Inflammatory macrophage treated with lipopolysaccharide for 4 hours (primary cell): ENCODE data around the gene TTLL12.

Experiments
- DNase-seq: peaks from one replicate; pipeline ENCODE4 v3.0.0-alpha.2; 2020

Gene TTLL12

DNA sequence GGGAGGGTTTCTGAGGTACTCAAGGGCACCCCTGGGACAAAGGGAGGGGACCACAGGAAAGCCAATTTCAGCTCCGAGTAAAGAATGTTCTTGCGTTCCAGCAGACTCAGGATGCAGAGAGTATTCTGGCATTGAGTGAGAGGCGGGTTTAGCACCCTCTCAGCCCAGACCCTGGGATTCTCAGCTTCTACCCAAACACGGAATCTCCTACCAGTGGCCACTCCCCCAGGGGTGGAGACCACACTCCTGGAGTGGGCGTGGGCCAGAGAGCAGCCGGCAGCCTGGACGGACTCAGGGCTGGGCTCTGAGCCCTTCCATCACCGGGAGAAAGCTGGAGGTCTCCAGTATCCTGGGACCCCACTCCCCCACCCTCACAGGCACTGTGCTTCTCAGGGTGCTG, 26.1 kb upstream of the TTLL12 start:
- no peak for DNase-seq

DNA sequence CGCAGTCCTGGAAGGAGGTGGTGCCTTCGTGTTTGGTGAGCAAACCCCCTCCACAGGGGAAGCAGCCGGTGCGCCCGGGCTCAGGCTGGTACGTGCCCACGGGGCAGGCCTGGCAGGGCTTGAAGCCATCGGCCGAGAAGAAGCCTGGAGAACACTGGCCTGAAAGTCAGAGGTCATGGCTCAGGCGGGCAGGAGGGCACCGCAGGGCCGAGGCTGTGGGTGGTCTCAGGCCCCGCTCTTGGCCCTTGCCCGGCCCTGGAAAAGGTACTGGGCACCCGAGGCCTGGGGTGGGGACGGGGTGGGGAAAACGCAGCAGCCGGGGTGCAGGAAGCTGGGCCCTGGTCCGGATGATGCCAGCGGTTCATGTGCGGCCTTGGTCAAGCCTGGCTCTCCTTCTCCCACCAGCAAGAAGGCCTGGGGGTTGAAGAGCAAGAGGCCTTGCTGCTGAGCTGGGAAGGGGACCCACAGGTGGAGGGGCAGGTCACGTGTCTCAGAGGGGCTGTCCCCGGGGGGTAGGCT, 25.6 kb upstream of the TTLL12 start:
- no peak for DNase-seq

DNA sequence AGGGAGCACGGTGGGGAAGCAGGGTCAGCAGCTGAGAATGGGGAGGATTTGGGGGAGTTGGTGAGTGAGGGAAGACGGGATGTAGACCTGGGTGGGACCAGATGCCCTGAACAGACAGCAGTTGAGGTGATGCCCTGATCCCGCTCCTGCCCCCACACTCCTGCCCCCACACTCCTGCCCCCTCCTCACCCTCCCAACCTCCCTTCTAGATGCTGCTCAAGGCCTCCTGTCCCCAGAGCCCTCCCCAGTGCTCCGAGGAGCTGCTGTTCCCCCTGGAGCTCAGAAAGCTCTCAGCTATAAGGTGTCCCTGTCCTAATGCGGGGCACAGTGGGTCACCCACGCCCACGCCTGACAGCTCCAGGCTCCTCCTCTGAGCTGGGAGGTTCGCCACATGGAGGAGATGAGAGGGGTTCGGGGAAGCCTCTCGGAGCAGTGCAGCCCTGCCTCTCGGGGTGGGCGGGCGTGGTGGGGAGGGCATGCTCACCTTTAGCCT, 25.1 kb upstream of the TTLL12 start:
- DNase-seq = no peak

DNA sequence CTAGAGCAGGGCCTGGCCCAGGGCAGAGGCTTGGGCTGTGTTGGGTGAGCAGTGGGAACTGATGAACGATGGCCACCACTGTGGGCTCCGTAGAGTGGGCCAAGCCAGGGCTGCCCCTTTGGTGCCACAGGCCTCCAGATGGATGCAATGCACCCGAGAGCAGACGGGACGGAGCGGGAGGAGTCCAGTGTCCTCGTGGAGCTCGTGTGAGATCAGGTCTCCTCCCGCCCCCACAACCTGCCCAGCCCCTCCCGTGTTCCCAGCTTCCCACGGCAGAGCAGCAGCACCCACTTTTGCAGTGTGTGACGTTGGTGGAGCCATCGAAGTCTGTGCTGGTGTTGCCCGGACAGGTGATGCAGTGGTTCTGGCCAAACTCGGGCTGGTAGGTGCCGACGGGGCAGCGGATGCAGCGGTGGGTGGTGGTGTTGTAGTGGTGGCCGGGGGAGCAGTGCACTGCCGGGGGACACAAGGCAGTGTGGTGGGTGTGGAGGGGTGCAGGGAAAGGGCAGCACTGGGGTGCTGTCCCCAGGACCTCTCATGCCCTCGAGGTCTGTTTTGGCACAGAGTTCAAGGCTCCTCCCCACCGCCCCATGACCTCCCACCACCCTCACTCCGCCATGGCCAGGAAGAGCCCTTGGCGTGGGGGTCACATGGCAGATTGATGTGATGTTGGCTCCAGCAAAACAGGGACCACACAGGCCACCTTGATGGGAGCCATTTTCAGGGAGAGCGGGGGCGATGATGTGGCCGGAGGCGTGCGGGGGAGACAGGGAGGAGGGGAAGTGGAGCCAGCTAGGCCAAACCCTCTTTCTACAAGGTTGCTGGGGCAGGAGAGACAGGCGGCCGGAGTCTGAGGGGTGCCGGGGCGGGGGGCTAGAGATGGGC, 23.9 kb upstream of the TTLL12 start:
- DNase-seq = no peak

DNA sequence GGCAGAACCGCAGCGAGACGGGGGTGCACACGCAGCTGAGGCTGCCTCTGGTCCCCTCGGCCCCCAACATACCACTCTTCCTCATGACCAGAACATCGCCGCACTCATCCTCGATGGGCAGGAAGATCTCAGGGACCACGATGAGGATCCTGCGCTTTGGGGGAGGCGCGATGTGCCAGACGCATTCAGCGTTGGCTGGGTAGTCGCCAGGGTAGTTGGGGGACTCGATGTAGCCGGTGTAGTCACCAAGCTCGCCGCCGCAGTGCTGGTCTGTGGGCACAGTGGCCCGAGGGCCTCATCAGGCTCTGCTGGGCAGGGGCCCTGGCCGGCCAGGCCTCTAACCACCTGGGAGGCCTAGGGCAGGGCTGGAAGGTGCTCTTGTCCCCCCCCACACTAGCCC, 23.0 kb upstream of the TTLL12 start:
- DNase-seq = no peak

DNA sequence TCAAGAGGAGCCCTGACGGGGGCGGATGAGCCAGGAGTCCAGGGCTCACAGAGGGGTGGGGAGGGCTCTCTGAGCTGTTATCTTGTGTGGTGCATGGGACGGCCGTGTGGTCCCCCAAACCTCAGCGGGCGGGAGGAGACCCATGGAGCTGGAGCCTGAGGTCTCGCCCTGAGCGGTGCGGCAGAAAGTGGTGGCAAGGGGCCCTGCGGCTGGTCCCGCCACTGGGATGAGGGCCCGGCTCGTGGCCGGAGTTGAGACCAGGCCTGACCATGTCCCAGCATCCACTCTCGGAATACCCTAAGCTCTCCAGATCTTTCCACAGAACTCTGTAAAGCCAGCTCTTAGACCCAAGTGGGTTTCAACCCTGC, 22.6 kb upstream of the TTLL12 start:
- no peak for DNase-seq

DNA sequence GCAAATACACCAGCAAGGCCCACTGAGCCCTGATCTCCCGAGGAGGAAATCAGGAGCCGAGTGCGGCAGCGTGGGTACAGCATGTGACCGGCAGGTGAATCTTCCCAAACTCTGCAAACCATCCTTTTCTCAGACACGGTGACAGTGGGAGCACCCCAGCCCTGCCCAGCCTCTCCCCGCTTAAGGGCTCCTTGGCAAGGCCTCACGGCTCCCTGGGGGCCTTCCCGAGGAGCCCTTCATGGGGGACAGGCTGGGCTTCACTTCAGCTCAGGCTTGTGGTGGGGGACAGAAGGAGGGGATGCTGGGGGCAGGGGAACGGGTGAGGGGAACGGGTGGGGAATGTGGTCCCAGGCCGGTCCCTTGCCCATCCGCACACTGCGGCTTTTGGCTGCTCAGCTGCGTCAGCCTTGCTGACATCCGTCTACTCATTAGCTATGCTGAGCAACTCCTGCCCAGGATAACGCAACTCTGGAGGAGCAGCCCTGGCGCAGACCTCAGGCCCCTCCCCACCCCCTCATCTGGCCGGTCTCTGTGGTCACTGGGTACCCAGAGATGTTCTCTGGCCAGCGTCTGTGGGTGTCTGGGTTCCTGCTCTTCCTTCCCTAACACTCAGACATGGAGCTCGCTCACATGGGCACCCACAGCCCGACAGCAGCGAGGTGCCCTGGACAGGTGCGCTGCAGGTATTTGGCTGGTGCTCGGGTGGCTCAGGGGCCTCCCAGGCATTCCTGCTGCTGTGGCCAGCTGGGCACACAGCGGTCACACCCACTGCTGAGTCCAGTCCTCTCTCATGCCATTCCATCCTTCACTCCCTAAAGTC, 22.0 kb upstream of the TTLL12 start:
- DNase-seq = no peak

DNA sequence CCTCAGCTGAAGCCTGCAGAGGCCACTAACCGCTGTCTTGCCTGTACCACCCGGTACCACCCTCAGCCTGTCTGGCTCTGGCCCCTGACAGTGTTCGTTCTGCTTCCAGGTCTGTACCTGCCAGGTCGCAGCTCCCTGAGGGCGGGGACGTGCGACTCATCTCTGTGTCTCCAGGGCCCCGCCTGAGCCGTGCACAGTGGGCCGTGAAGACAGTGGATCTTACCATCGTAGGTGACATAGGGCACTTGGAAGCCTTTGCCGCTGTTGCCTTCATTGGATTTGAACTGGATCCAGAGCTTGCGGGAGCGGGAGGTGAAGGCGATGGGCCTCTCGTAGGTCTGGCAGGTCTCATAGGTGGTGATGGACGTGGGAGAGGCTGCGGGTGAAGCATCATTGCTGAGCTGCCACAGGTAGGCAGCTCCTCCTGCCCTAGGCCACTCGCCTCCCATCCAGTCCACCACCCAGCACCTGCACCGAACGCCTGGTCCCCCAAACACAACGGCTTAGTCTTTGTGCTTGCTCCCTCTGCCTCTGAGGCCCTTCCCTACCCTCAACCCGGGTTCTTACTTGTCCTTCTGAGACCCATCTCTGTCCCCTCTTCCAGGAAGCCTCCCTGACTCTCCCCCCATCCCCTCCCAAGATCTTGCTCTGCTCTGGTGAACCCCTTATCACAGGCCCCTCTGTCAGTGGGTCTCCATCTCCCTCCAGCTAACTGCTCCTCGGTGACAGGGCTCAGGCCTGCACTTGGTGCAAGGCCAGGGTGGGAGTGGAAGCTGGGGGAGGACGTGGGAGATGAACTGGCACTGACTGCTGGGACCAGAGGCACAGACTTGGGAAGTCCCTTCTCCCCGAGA, 21.1 kb upstream of the TTLL12 start:
- DNase-seq = no peak

DNA sequence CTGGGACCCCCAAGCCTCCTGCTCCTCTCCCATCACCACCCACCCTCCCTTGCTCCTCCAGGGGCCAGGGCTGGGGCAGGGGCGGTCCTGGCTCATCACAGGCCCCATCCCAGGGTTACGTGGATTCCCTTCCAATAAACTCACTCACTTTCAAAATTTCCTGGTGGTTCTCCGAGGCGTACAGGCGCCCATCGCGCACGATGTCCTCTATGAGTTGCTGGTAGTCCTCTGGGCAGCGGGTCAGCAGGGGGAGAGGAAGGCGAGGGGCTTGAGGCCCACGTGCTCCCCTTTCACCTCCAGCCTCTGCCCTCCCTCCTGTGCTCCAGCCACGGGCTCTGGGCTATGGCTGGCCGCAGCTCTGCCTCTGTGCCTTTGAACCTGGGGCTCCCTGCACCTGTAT, 20.5 kb upstream of the TTLL12 start:
- DNase-seq = no peak

DNA sequence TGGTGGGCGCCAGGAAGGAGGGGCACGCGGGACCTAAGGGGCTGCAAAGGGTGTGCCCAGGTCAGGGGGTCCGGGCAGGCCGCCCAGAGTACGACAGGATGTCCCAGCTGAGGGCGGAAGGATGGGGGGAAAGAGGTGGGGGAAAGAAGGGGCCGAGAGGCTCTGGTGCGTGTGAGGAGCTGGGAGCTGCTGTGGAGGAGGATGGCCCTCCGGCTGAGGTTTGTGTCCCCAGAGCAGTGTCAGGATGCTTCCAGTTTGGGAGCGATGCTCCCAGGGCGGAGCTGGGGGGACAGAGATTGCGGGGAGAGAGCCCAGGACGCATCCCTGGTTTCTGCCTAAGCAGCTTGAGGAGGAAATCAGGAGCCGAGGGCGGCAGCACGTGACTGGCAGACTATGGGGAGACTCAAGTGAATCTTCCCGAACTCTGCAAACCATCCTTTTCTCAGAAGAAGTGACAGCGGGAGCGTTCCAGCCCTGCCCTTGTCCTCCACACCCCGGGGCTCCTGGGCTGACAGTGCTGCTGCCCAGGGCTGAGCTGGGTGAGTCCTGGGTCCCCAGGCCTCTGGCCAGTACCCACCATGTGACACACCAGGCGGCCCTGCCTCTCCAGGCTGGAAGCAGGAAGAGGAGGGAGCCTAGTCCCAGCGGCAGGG, 19.7 kb upstream of the TTLL12 start:
- DNase-seq = no peak

DNA sequence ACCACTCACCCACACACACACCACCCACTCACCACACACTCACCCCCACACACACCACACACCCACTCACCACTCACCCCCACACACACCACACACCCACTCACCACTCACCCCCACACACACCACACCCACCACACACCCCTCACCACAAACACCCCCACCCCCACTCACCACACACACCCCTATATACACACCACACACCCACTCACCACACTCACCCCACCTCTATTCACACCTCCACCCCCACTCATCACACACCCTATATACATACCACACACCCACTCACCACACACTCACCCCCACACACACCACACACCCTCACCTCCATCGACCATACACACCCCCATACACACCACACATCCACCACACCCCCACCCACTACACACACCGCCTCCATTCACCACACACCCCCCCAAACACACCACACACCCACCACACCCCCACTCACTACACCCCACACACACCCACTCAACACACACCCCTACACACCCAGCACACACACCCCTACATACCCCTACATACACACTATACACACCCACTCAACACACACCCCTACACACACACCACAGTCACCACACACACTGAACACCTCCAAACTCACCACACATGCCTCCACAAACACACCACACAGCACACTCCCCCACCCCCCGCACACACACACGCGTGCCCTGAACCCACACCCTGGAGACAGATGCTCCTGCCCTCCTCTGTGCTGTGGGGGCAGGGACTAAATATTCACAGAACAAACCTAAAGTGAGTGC, 19.0 kb upstream of the TTLL12 start:
- DNase-seq = no peak

DNA sequence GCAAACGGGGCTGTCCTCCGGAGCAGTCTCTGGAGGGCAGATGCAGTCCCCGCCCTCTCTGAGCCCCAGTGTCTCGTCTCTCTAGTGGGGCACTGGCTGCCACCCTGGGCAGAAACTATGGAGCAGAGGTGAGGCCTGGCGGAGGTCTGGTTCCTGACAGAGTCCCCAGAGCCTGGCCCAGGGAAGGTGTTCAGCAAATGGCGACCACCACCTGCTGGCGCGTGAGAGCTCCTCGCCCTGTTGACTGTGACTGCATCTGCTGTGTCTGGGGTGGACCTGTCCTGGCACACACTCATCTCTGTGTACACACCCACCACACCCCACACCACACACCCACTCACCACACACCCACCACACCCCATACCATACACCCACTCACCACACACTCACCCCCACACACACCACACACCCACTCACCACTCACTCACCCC, 18.3 kb upstream of the TTLL12 start:
- no peak for DNase-seq

DNA sequence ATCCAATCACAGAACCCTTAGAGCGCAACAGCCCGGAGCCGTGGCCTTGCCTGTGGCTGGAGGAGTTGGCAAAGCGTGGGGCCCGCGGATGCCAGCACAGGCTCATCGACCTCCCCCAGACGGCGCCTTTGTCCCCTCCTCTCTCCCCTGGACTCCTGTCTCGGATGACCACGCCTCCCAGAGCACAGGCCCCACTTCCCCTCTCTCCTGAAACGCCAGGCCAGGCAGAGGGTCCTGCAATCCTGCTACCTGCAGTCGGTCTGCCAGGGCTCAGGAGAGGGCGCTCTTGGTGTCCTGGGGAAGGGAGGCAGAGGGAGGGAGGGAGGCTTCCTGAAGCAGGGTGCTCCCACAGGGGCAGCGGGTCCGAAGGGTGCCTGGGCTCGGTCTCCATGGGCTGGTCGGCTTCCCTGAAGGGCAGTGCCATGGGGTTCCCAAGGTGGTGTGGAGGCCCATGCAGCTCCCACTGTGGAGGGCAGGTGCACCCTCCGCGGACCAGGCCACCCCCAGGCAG, 16.6 kb upstream of the TTLL12 start:
- no peak for DNase-seq

DNA sequence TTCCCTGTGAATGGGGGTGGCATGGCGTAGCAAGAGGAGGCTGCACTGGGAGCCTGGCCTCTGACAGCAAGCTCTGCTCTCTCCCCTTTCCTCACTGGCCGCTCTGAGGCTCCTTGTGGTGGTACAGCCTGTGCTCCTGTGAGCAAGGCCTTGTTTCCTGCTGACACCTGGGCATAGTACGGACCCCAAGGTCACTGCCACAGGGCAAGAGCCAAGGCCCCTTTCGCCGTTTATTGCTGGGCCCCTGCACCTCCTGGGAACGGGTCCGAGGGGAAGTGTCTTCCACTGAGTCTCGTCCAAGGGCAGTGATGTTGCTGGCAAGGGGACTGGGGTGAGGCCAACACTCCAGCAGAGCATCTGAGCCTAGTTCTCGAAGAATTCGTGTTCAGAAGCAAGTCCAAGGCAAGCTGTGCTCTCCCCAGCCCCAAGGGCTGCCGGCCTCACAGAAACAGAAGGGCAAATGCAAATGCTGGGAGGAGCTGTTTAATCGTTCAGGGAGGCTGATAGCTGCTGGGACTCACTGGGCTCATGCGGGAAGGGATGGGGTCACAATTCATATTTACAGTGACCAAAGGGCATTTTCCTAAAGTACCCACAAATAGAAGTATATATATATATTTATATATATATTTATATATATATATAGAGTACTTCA, 15.9 kb upstream of the TTLL12 start:
- DNase-seq = no peak

DNA sequence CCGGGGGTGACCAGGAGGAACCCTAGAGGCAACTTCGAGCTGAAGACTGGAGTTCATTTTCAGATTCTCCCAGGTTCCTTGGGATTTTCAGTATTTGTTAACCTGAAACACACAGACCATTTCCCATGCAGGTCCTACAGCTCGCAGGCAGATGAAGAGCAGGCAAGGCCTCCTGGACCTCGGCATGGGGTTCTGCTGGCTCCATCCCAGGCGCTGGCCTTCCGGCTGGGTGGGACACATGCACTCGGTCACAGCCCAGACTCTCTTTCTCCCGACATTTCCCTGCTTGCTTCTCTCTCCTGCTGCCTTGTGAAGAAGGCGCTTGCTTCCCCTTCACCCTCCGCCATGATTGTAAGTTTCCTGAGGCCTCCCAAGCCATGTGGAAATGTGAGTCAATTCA, 15.4 kb upstream of the TTLL12 start:
- DNase-seq = no peak

DNA sequence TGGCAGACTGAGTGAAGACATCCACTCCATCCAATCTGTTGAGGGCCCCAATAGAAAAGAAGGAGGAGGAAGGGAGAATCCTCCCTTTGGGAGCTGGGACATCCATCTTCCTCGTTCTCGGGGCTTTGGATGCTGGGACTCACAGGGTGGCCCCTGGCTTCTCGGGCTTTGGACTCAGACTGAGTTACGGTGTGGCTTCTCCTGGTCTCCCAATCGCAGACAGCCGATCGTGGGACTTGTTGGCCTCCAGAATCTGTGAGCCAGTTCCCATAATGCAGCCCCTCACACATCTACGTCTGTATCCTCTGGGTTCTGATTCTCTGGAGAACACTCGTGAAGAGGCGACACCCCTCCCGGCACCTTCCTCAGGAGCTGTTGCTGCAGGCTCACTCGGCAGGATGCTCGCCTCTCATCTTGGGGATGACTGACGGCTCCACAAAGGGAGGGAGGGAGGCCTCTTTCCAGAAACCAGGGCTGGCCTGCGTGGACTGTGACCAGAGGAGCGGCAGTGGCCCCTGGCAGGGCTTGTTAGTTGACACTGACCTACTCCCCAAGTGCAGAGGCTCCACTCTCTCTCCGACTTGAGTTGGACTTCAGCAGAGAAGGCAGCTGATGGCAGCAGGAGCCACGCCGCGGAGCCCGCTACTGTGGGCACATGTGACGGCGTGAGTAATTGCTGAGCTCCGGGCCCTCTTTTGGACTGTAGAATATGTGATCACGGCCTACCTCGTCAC, 14.7 kb upstream of the TTLL12 start:
- DNase-seq = no peak

DNA sequence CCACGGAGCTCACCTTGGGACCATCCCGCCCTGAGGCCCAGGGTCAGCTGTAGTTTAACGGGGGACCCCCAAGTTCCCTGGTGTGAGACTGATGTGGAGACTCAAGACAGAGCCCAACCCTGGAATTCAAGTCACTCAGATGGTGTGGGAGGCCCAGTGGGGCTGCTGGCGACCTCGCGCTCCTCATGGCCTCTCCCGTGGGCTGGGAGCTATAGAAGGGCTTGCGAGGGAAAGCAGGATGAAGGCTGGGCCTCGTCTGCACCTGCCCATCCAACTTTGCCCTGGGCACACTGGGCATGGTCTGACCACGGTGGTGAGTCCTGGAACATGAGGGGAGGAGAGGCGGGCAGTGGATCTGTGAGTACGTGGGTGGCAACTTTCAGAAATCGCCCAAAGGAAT, 13.6 kb upstream of the TTLL12 start:
- no peak for DNase-seq

DNA sequence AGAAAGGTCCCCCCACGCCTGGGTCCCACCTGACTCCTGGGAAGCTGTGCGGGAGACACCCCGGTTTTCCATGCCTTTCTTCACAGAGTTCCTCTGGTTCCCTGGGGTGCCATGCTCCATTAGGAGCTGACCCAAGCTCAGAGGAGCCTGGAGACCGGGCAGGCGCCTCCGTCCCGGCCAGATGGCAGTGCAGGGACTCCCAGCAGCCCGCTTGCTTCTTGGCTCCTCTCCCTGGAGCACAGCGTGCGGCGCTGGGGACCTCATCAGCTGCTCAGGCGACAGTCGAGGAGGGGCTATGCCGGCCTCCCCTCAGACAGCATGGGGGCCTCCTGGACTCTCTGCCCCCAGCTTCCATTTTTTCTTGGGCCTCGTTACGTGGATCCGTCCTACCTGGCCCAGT, 13.1 kb upstream of the TTLL12 start:
- no peak for DNase-seq

DNA sequence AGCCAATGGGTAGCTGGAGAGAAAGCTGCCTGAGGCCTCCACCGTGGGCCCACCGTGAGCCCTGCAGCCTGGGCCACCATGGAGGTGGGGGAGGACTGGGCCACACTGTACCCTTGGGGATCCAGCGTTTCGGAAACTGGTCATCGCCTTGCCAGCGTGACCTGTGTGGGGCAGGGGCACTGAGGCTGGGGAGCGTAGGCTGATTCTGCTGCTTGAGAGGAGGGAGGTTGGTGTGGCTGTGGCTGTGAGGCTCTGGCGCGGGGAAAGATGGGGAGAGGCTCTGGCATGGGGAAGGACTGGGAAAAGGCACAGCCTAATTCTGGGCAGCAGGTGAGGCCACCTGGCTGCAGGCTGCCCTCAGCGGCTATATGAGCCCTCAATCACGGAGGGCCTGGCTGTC, 12.6 kb upstream of the TTLL12 start:
- DNase-seq = no peak

DNA sequence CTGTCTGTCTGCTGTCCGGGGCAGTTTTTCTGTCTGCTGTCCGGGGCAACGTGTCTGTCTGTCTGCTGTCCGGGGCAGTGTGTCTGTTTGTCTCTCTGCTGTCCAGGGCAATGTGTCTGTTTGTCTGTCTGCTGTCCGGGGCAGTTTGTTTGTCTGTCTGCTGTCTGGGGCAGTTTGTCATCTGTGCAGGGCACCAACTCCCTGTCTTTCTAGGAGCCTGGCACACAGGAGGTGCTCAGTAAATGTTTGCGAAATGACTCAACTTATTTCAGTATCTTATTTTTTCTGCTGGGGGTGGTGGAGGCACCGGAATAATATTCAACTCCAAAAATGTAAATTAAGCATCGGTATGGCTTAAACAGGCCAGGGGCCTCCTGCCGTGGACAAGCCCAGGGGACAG, 12.0 kb upstream of the TTLL12 start:
- DNase-seq = no peak
